Measurements from ENCODE around the gene RAD54L.
"Not testable (repeated sequence)": the region's sequence is repeated elsewhere in the genome, so short reads cannot be mapped to it uniquely, and the experiment has no call there.

The RAD54L gene

DNA sequence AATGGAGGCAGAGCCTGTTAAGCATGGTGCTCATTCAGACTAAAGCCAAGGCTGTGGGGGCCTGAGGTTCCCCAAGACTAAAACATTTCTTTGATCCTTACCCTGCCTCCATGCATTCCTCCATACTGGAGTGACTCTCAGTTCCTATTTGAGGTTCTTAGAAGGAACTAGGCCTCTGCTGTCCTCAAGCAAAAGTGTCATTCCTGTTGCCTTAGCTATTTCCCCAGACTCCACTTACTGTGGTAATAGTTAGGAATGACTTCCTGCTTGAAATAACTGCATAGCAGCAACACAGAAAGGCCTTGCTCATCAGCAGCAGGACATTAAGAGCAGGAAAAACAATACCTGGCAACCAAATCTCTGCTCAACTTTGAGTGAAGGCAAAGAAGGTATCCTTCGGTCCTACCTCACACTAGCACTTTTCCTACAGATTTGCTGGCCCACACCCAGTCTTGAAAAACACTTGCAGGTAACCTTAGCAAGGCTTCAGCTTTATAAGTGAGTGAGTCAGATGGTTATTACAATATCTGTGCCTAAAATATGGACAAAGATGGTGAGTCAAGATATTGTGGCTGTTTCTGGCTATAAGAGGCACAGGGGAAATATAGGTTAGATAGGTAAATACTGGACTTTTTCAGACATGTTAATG, 41.0 kb downstream of the RAD54L start:
- no peak for DNase-seq

DNA sequence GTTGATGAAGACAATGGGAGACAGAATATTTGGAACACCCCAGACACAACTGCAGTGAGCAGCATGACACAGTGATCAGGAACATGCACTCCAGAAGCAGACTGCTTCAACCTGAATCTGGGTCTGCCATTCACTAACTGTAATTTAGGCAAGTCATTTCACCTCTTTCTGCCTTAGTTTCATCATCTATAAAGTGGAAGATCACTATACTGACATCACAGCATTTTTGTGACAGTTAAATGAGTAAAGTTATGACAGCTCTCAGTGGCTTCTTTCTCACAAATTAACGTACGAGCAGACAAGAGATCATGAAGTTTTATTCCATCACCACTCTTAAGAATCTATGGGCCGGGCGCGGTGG, 41.6 kb downstream of the RAD54L start:
- no peak for DNase-seq

- DNase-seq, result no peak
Measured at GRCh38 chr1:46289976-46290375, 42.4 kb downstream of the RAD54L start.

DNA sequence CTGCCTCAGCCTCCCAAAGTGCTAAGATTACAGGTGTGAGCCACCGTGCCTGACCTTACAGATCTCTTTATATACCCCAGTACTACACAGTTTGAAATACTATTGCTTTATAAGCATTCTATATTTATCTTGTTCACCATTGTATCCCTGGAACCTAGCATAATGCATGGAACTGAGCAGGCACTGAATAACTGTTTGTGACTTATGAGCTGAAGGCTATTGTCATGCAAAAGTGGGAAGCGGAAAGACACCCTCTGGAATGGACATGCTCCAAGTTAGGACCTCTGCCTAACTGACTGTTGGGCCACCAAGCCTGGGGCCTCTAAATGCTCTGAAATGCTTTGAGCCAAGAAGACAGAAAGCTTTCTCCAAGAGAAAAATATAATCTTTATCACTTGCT, 47.7 kb downstream of the RAD54L start:
- no peak for DNase-seq

DNA sequence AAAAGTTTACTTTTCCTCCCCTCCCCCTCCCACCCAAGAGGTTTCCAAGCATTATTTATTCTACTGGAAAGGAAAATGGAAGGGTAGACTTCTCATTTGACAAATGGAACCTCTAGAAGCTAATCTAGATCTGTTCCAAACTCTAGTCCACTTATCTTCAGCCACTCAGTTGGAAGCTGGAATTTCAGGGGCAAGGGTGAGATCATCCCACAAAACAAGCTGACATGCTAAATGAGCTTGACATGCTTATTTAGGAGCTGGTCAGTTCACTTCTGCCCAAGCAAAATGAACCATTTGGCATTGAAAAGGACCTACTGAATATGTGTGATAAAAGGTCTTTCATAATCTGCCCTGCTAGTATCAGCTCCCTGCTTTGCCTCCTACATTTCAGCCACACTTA, 50.8 kb downstream of the RAD54L start:
- DNase-seq, result no peak

DNA sequence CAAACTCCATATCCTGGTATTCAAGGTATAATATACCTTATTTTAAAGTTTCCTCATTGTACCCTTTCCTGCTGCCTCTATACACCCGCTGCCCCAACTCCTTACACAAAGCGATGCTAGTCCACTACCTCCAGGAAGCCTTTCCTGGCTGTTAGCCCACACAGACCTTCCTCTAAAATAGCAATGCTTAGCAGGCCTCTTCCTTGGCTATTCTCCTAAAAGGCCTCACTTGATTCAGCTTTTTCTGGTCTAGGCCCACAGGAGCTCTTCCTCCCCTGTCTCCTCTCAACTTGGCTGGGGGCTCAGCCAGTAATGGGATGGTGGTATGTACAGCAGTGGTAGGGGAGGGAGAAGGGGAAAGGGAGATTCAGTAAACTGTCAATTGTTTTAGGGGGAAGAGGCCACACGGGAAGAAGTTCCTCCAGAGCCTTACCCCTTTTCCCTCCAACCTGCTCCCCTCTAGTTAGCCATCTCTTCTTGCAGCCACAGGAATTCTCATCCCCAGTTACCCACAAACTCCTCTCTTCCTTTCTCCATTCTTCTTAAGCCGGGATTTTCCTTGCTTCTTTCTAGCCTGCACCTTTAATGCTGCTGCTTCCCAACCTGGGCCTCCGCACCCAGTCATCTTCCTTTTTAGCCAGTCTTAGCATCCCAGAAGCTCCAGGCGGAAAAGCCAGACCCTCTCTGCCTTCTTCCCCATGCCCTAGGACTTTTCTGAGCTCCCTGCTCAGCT, 53.3 kb downstream of the RAD54L start:
- no peak for DNase-seq

DNA sequence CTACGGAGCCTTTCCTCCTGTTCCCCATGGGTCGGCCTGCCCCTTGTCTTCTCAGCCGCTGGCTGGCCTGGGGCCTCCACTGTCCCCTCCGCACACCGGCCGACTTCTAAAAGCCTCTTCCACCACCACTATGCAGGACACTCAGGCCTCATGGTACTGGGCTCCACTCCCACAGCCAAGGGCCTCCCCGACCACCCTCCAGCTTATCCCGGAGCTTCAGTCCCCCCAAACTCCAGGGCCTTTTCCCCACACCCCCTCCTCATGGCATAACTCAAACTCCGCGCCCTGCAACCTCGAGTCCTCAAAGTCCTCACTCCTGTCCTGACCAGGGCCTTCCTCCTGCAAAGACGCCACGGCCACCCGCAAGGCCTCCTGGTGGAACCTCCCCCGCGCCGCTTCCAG, 53.8 kb downstream of the RAD54L start:
- DNase-seq, result no peak

- DNase-seq, result peak; percentile 30
Measured at GRCh38 chr1:46301808-46302640, 54.5 kb downstream of the RAD54L start.

DNA sequence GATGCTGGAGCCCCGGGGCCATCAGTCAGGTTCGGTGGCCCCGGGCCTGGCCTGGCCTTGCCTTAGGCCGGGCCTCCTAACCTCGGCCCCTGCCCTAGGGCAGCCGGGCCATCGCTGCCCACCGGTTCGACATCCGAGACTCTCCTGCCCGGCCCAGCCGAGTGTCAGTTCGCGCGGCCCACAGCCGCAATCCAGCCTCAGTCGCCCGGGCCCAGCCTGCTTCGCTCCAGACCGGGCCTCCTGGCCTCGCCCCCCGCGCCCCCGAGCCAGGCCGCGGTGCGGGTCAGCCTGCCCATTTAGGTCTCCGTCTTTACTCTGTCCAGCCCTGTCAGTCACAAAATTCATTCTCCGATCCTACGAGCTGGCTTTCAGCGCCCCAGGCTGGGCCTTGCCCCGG, 55.1 kb downstream of the RAD54L start:
- peak; percentile 4 for DNase-seq

DNA sequence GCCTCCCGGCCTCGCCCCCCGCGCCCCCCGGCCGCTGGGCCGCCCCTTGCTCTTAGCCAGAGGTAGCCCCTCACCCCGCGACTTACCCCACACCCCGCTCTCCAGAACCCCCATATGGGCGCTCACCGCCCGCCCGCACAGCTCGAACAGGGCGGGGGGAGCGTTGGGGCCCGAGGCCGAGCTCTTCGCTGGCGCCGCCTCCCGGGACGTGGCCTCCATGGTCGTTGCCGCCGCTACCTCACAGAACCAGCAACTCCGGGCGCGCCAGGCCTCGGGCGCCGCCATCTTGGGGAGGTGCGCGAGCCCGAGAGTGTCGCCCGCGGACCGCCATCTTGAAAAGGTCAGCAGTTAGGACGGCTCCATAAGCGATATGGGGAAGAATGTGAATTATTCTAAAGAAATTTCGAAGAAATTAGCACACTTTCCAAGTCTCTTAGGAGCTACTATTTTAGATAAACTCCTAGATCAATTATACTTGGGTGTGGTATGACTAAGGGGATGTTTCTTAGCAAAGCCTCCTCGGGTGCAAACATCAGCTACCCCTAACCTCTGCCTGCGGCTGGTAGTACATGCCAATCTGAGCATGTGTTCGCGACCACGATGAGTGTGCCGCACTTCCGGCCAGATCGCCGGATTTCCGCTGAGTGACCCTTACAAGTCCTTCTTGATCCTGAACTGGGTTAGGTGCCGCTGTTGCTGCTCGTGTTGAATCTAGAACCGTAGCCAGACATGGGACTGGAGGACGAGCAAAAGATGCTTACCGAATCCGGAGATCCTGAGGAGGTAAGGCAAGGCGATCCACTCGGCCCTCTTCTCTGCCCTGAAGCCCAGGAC, 55.7 kb downstream of the RAD54L start, which contains the start of the genes LRRC41 and UQCRH:
Gene LRRC41 (minus strand): TSS at position 579 of the 834 bp plus-strand sequence. CDS start 294 bp downstream, at position 285.
Gene UQCRH (plus strand): TSS at position 661 of the 834 bp plus-strand sequence. CDS start 69 bp downstream, at position 730.
- peak; percentile 88 for DNase-seq

DNA sequence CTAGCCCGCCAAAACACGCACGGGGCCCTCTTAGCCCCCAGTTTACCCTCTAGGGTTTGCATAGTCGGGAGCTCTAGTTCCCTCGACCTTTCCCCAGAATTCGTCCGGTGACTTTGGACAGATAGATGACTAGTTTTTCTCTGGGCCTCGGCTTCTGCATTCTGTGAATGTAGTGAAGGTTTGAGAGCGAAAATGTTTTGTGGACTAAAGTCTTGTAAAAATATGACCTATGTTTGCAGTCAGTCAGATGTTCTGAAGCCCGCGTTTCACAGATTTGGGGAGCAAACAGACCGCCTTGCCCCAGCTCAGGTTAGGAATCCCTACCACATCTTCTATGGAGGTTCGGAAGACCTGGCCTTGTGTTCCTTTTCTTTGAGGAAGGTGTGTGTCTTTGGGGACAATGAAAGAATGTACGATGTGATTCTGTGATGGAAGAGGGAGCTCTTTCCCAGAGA, 56.3 kb downstream of the RAD54L start:
- DNase-seq, result no peak

DNA sequence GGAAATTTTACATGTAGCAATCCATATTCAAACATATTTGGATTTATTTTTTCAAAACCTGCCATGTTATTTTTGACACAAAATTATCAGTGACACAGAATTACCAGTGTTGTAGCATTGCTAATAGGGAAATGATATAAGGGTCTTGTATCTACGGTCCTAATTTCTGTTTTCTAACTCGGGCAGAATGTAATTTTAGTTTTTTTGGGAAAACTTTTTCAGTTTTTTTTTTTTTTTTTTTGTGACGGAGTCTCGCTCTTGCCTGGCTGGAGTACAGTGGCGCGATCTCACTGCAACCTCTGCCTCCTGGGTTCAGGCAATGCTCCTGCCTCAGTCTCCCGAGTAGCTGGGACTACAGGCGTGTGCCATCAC, 58.6 kb downstream of the RAD54L start:
- DNase-seq, result no peak

DNA sequence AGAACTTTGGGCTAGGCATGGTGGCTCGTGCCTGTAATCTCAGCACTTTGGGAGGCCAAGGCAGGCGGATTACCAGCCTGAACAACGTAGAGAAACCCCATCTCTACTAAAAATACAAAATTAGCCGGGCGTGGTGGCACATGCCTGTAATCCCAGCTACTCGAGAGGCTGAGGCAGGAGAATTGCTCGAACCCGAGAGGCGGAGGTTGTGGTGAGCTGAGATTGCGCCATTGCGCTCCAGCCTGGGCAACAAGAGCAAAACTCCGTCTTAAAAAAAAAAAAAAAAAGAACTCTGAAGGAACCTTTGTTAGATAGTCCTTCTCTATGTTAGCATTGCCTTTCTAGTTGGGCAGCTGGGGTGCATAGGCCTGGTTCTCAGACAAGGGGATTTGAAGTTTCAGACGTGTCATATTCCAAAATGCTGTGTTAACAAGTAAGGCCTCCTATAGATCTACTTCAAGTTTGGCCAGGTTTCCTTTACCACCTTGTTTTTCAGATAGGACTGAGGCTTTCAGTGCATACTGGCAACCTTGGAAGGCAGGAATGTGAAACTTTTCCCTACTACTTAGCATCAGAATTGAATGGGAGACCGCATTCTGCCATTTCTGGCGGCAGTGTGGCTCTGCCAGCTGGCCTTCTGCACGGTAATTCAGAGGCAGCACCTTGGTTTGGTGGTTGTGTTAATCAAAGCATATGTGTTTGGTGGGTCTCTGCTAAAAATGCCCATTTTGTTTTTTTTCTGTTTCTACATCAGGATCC, 62.0 kb downstream of the RAD54L start:
- no peak for DNase-seq

DNA sequence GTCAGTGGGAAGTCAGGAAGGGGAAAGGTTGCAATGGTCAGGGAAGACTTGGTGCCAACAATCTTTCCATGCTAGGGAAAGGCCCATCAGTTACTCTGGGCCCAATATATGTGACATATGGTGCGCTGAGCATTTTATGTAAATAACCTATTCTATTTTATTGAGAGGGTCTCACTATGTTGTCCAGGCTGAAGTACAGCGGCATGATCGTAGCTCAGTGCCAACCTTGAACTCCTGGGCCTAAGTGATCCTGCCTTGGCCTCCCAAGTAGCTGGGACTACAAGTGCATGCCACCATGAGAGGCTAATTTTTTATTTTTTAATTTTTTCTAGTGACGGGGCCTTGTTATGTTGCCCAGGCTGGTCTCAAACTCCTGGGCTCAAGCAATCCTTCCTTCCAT, 62.8 kb downstream of the RAD54L start:
- no peak for DNase-seq

- DNase-seq, result no peak
Measured at GRCh38 chr1:46315669-46316403, 68.3 kb downstream of the RAD54L start.

- no peak for DNase-seq
Measured at GRCh38 chr1:46317323-46317722, 69.8 kb downstream of the RAD54L start.

- not testable (repeated sequence) for DNase-seq
Measured at GRCh38 chr1:46319301-46319700, 71.7 kb downstream of the RAD54L start.

GRCh38 chr1:46319960-46320914, 72.7 kb downstream of the RAD54L start:
- DNase-seq, result not testable (repeated sequence)

DNA sequence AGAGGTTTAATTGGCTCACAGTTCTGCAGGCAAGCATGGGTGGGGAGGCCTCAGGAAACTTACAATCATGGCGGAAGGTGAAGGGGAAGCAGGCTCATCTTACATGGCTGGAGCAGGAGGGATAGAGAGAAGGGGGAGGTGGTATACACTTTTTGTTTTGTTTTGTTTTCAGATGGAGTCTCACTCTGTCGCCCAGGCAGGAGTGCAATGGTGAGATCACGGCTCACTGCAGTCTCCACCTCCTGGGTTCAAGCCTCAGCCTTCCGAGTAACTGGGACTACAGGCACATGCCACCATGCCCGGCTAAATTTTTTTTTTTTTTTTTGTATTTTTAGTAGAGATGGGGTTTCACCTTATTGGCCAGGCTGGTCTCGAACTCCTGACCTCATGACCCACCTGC, 74.6 kb downstream of the RAD54L start:
- DNase-seq, result not testable (repeated sequence)

Data from effector CD4-positive, alpha-beta T cell (primary cell).